A673 (cell line): ENCODE results near the gene BDKRB1.

ENCODE experiments used
- EZH2 ChIP-seq: fragments of 200-600 bp; sonication (generic); IDR thresholded peaks from 2 replicates; pipeline ENCODE4 v1.6.1; 2017; ENCODE audit warnings: borderline replicate concordance, low read depth, mild to moderate bottlenecking, mixed read lengths, antibody characterized with exemption, low read length; ENCODE audit not compliant: poor library complexity, severe bottlenecking
- TF ChIP-seq, protein P1 (sequence below): fragments of 300-800, 200-600 bp; sonication (generic); conservative IDR thresholded peaks from 2 replicates; pipeline ENCODE4 v1.5.1; 2017; ENCODE audit warnings: low read depth, mild to moderate bottlenecking, antibody characterized with exemption, low read length, moderate library complexity, mixed read lengths

DNA sequence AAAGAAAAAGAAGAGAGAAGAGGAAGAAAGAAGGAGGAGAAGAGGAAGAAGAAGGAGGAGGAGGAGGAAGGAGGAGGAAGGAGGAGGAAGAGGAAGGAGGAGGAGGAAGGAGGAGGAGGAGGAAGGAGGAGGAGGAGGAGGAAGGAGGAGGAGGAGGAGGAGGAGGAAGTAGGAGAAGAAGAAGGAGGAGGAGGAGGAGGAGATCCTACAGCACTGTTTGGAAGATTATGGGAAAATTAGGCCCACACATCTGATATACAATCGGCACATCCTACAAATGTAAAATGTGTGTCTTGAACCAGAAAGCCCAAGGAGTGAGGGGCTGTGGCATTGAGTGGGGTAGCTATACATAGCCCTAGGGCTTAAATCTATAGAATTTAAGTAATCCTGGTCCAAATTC is 39.4 kb upstream of the BDKRB1 start:
- TF ChIP-seq EZH2, result no peak
- TF ChIP-seq, protein P1, sequence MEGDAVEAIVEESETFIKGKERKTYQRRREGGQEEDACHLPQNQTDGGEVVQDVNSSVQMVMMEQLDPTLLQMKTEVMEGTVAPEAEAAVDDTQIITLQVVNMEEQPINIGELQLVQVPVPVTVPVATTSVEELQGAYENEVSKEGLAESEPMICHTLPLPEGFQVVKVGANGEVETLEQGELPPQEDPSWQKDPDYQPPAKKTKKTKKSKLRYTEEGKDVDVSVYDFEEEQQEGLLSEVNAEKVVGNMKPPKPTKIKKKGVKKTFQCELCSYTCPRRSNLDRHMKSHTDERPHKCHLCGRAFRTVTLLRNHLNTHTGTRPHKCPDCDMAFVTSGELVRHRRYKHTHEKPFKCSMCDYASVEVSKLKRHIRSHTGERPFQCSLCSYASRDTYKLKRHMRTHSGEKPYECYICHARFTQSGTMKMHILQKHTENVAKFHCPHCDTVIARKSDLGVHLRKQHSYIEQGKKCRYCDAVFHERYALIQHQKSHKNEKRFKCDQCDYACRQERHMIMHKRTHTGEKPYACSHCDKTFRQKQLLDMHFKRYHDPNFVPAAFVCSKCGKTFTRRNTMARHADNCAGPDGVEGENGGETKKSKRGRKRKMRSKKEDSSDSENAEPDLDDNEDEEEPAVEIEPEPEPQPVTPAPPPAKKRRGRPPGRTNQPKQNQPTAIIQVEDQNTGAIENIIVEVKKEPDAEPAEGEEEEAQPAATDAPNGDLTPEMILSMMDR, result no peak
